K562 (cell line): ENCODE results near the gene EIF5B. TPM values are rescaled to one million over a fixed set of nuclear protein-coding genes. Genes with fewer than 3 reads are reported as not detected.

Source experiments
- BHLHE40 ChIP-seq: IDR thresholded peaks from 2 replicates; pipeline ENCODE4 v1.6.1; 2011; ENCODE audit warnings: low read length, improper control_type of control experiment
- CBX1 ChIP-seq: sonication (generic); IDR thresholded peaks from 2 replicates; pipeline ENCODE4 v1.6.1; 2016; ENCODE audit warnings: antibody characterized with exemption, low read depth, mild to moderate bottlenecking
- CBX8 ChIP-seq: fragments of 200-600 bp; sonication (generic); IDR thresholded peaks from 2 replicates; pipeline ENCODE4 v1.6.1; 2012; ENCODE audit warnings: borderline replicate concordance, mixed run types, low read depth, mild to moderate bottlenecking, moderate library complexity, mixed read lengths, low read length, control low read depth, inconsistent platforms; ENCODE audit not compliant: poor library complexity, severe bottlenecking; ENCODE audit errors: extremely low read depth
- CC2D1A ChIP-seq: fragments of 450-650 bp; IDR thresholded peaks from 2 replicates; pipeline ENCODE4 v1.6.1; 2017; ENCODE audit warnings: mild to moderate bottlenecking
- CEBPB ChIP-seq: fragments of 450-650 bp; IDR thresholded peaks from 2 replicates; pipeline ENCODE4 v1.6.1; 2016; ENCODE audit warnings: missing genetic modification characterization, missing compliant biosample characterization
- CXXC5 ChIP-seq: fragments of 250-450 bp; sonication (Bioruptor Pico); IDR thresholded peaks from 2 replicates; pipeline ENCODE4 v1.8.0; 2022; ENCODE audit warnings: inconsistent platforms, mild to moderate bottlenecking, moderate library complexity
- ELF2 ChIP-seq: fragments of 250-450 bp; sonication (Bioruptor Pico); IDR thresholded peaks from 2 replicates; pipeline ENCODE4 v1.5.0; 2021; ENCODE audit warnings: mild to moderate bottlenecking
- KDM4B ChIP-seq, 2 experiments: fragments of 450-650 bp in 1 of 2; sonication (generic) in 1 of 2; IDR thresholded peaks; 2 replicates each; pipeline ENCODE4 v1.6.1; 2016 to 2017; ENCODE audit warnings: borderline replicate concordance in 2 of 2, antibody characterized with exemption in 1 of 2, low read depth in 1 of 2, mild to moderate bottlenecking in 1 of 2
- KHSRP ChIP-seq: fragments of 450-650 bp; IDR thresholded peaks from 2 replicates; pipeline ENCODE4 v1.6.1; 2017
- L3MBTL2 ChIP-seq: fragments of 450-650 bp; IDR thresholded peaks from 2 replicates; pipeline ENCODE4 v1.6.1; 2016; ENCODE audit warnings: mild to moderate bottlenecking, moderate library complexity
- PHF21A ChIP-seq: fragments of 450-650 bp; IDR thresholded peaks from 2 replicates; pipeline ENCODE4 v1.6.1; 2017; ENCODE audit warnings: low read depth, borderline replicate concordance
- POLR2A ChIP-seq: fragments of 450-650 bp; conservative IDR thresholded peaks from 2 replicates; pipeline ENCODE4 v1.6.1; 2016
- RERE ChIP-seq: sonication (generic); formaldehyde crosslinking; IDR thresholded peaks from 2 replicates; pipeline ENCODE4 v1.8.0; 2023; ENCODE audit warnings: missing genetic modification reagents, mild to moderate bottlenecking, borderline replicate concordance
- SLC30A9 ChIP-seq: fragments of 250-450 bp; sonication (Bioruptor Pico); IDR thresholded peaks from 2 replicates; pipeline ENCODE4 v1.8.0; 2022; ENCODE audit warnings: mild to moderate bottlenecking, moderate library complexity
- SUPT5H ChIP-seq: fragments of 450-650 bp; IDR thresholded peaks from 2 replicates; pipeline ENCODE4 v1.6.1; 2016
- TAF9B ChIP-seq: fragments of 450-650 bp; IDR thresholded peaks from 2 replicates; pipeline ENCODE4 v1.6.1; 2018; ENCODE audit warnings: mild to moderate bottlenecking; ENCODE audit not compliant: partially characterized antibody
- TCF3 ChIP-seq: sonication (generic); formaldehyde crosslinking; IDR thresholded peaks from 2 replicates; pipeline ENCODE4 v1.4.0; 2020; ENCODE audit warnings: mild to moderate bottlenecking, missing genetic modification reagents
- ZNF589 ChIP-seq: fragments of 200-800 bp; sonication (Bioruptor generic); IDR thresholded peaks from 2 replicates; pipeline ENCODE4 v1.6.1; 2016; ENCODE audit warnings: low read depth, missing genetic modification characterization, missing compliant biosample characterization
- polyA plus RNA-seq, 8 experiments: library from polyadenylated mRNA; depleted of rRNA in 4 of 8; stranded (reverse) in 5 of 8; unstranded in 3 of 8; fragments of >200 nt; fragmentation: Nextera tagmentation in 2 of 8; fragmentation: Illumina TruSeq in 1 of 8; extraction: Ambion mirVana in 2 of 8; extraction: Trizol in 1 of 8; gene quantifications; 2 replicates each; pipeline versions ENCODE4 v1.2.1 to v1.2.3, GENCODE V29; 2011 to 2014; ENCODE audit warnings: inconsistent platforms in 1 of 8, missing spikeins in 1 of 8
- total RNA-seq, 7 experiments: library from RNA; depleted of rRNA in 6 of 7; stranded (reverse); fragments of >200 nt in 6 of 7; fragmentation: Illumina TruSeq in 2 of 7; extraction: Trizol in 2 of 7; gene quantifications; 2 replicates each; pipeline versions ENCODE4 v1.2.1 to v1.2.3, GENCODE V29; 2011 to 2021; ENCODE audit warnings: low replicate concordance in 1 of 7
- TF ChIP-seq, protein P1 (sequence below): fragments of 450-650 bp; IDR thresholded peaks from 2 replicates; pipeline ENCODE4 v1.6.1; 2017; ENCODE audit warnings: antibody characterized with exemption, mild to moderate bottlenecking

EIF5B gene
- total and polyA plus RNA-seq, 9 of the 15 experiments (the other 6 are each of a cell fraction or from before 2014, with no cell fraction given) = 26.5 to 143 (median 47.7) TPM

DNA sequence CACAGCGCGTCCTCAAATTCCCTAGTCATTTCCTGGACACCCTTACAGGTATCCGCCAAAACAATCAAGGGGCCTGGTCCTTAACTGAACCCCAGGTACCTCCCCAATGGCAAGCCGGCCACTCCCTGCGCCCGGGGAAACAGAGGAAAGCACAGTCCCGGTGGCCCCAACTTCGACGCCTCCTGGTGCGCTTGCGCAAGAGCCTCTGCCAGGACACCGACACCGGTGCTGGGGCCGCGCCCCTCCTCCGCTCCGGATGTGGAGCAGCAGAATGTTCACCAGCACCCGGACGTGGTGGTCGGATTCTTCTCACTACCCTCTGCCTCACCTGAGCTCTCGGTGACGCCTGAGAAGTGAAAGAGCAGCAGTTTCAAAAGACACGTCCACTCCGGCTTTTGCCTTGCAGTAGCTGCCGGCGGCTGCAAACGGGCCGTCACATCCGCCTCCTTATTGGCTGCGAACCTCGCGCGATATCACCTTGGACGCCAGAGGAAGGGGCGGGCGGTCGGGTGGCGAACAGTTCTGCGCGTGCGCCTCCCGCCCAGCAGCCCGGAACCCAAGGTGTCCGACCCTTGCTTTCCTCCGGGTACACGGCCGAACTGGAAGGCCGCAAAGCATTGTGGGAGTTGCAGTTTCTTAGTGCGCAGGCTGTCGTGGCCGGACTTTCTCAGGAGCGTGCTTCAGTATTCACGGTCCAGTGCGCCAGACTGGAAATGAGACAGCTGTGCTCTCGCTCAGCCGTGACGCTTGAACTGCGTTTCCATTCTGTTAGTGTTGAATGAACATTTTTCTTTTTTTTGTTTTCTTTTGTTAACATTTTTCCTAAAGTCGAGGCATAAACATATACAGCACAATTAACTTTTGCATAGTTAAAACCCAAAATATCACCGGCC lies 1.0 kb upstream of the EIF5B start, which contains the start of gene TXNDC9 (continued):
- no peak for TF ChIP-seq PHF21A
- TF ChIP-seq CBX1 = 0 out of 2 replicates have a peak, but pooled peaks have one; percentile 50
- TF ChIP-seq ELF2 (CRISPR knock-in tag) = no peak
- peak; percentile 79 for TF ChIP-seq TAF9B
- TF ChIP-seq SUPT5H = peak; percentile 96
- TF ChIP-seq KHSRP = no peak
- peak; percentile 88 for TF ChIP-seq CXXC5 (CRISPR knock-in tag)
- TF ChIP-seq TCF3 (CRISPR knock-in tag) = no peak
- TF ChIP-seq CC2D1A = no peak
- peak; percentile 57 for TF ChIP-seq BHLHE40
- TF ChIP-seq, protein P1, sequence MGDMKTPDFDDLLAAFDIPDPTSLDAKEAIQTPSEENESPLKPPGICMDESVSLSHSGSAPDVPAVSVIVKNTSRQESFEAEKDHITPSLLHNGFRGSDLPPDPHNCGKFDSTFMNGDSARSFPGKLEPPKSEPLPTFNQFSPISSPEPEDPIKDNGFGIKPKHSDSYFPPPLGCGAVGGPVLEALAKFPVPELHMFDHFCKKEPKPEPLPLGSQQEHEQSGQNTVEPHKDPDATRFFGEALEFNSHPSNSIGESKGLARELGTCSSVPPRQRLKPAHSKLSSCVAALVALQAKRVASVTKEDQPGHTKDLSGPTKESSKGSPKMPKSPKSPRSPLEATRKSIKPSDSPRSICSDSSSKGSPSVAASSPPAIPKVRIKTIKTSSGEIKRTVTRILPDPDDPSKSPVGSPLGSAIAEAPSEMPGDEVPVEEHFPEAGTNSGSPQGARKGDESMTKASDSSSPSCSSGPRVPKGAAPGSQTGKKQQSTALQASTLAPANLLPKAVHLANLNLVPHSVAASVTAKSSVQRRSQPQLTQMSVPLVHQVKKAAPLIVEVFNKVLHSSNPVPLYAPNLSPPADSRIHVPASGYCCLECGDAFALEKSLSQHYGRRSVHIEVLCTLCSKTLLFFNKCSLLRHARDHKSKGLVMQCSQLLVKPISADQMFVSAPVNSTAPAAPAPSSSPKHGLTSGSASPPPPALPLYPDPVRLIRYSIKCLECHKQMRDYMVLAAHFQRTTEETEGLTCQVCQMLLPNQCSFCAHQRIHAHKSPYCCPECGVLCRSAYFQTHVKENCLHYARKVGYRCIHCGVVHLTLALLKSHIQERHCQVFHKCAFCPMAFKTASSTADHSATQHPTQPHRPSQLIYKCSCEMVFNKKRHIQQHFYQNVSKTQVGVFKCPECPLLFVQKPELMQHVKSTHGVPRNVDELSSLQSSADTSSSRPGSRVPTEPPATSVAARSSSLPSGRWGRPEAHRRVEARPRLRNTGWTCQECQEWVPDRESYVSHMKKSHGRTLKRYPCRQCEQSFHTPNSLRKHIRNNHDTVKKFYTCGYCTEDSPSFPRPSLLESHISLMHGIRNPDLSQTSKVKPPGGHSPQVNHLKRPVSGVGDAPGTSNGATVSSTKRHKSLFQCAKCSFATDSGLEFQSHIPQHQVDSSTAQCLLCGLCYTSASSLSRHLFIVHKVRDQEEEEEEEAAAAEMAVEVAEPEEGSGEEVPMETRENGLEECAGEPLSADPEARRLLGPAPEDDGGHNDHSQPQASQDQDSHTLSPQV = 0 out of 2 replicates have a peak, but pooled peaks have one; percentile 4
- peak; percentile 57 for TF ChIP-seq L3MBTL2
- TF ChIP-seq ZNF589 (CRISPR knock-in tag) = peak; percentile 37; the same call in 1 of the 2 replicates
- TF ChIP-seq POLR2A = peak; percentile 98
- no peak for TF ChIP-seq RERE (CRISPR knock-in tag)
- no peak for TF ChIP-seq SLC30A9 (CRISPR knock-in tag)
- peak; percentile 99 for TF ChIP-seq CEBPB
- TF ChIP-seq CBX8 = no peak
- TF ChIP-seq KDM4B (IDR thresholded peaks at IDR 0.05; ENCODE audit: borderline replicate concordance in 2 of 2, low read depth in 1 of 2) = peak in 1 of 2 experiments; percentile 82; a peak in 1 of 4 replicates
